SK-N-MC (cell line): ENCODE data around the gene COL15A1.

Experiments
- EZH2 ChIP-seq: fragments of 200-600 bp; sonication (generic); IDR thresholded peaks from one replicate; pipeline ENCODE4 v1.6.1; 2017; ENCODE audit warnings: antibody characterized with exemption
- FOXP2 ChIP-seq: optimal IDR thresholded peaks from 2 replicates; pipeline ENCODE3; 2011; ENCODE audit warnings: mild to moderate bottlenecking, moderate library complexity; ENCODE audit not compliant: insufficient read depth; ENCODE audit errors: extremely low read length, control extremely low read depth
- POLR2AphosphoS5 ChIP-seq: IDR thresholded peaks from 2 replicates; pipeline ENCODE4 v1.6.1; 2012; ENCODE audit warnings: mild to moderate bottlenecking, low read depth, low read length, borderline replicate concordance

DNA sequence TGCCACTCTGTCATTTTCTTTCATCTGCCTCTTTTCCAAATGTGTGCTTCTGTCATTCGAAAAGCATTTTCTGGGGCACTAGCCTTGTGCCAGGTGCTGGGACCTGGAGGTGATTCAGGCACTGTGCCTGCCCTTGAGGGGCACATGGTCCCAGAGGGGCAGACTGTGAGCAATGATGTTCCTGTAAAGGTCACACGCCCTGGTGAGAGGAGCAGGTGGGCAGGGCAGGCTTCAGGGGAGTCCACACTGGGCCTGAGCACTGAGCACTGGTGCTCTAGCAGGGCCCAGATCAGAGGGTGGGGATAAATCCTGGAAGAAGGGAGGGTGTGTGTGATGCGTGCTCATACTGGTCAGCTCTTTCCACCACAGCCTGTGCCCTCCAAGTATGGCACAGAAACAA, 77.8 kb downstream of the COL15A1 start:
- TF ChIP-seq EZH2 = no peak
- TF ChIP-seq POLR2AphosphoS5 = no peak
- no peak for TF ChIP-seq FOXP2
